H1 (cell line): ENCODE results near the gene BABAM2. TPM values are rescaled to one million over a fixed set of nuclear protein-coding genes. Genes with fewer than 3 reads are reported as not detected.

Experiments used
- ATF2 ChIP-seq: IDR thresholded peaks from 2 replicates; pipeline ENCODE4 v1.6.1; 2012; ENCODE audit warnings: low read length, inconsistent platforms
- HDAC6 ChIP-seq: IDR thresholded peaks from one replicate; pipeline ENCODE4 v1.7.1; 2012; ENCODE audit warnings: low read depth, mild to moderate bottlenecking, inconsistent platforms, low read length, moderate library complexity
- NRF1 ChIP-seq: IDR thresholded peaks from 2 replicates; pipeline ENCODE4 v1.6.1; 2011; ENCODE audit warnings: mild to moderate bottlenecking, low read depth, low read length, improper control_type of control experiment
- POLR2AphosphoS5 ChIP-seq: IDR thresholded peaks from 2 replicates; pipeline ENCODE4 v1.6.1; 2011; ENCODE audit warnings: low read depth, low read length
- RAD21 ChIP-seq, 2 experiments: IDR thresholded peaks in 1 of 2; conservative IDR thresholded peaks in 1 of 2; 2 replicates each; pipeline ENCODE4 v1.6.1; 2011; ENCODE audit warnings: low read depth in 2 of 2, low read length in 2 of 2, improper control_type of control experiment in 1 of 2, inconsistent platforms in 1 of 2, mild to moderate bottlenecking in 1 of 2, moderate library complexity in 1 of 2
- RNF2 ChIP-seq: fragments of 200-900, 300-1000 bp; sonication (generic); IDR thresholded peaks from 2 replicates; pipeline ENCODE4 v1.7.1; 2016; ENCODE audit warnings: borderline replicate concordance, low read depth, mild to moderate bottlenecking, antibody characterized with exemption, low read length; ENCODE audit not compliant: poor library complexity, severe bottlenecking; ENCODE audit errors: missing control alignments
- RXRA ChIP-seq: IDR thresholded peaks from 2 replicates; pipeline ENCODE4 v1.6.1; 2011; ENCODE audit warnings: low read depth, mild to moderate bottlenecking, low read length, moderate library complexity; ENCODE audit not compliant: insufficient read depth
- SIN3A ChIP-seq, 2 experiments: IDR thresholded peaks in 1 of 2; conservative IDR thresholded peaks in 1 of 2; 2 replicates each; pipeline ENCODE4 v1.6.1; 2011 to 2012; ENCODE audit warnings: low read length in 2 of 2, improper control_type of control experiment in 1 of 2, low read depth in 1 of 2, mild to moderate bottlenecking in 1 of 2
- polyA plus RNA-seq, 7 experiments: library from polyadenylated mRNA; depleted of rRNA in 3 of 7; stranded (reverse) in 5 of 7; unstranded in 2 of 7; fragments of >200 nt in 5 of 7; fragments of 200-250 nt in 2 of 7; gene quantifications; 1 replicate in 5 of 7; 2 replicates in 1 of 7; 4 replicates in 1 of 7; pipeline versions ENCODE4 v1.2.1 to v1.2.3, GENCODE V29; 2011 to 2013; ENCODE audit warnings: missing spikeins in 2 of 7, mixed read lengths in 2 of 7
- total RNA-seq: library from RNA; stranded (reverse); fragmentation: NEBNext Ultra II Directional; extraction: Animal tissue kit (Norgen Biotek cat#: 25700); gene quantifications from 2 replicates; pipeline ENCODE4 v1.2.1, GENCODE V29; 2021

BABAM2 gene
- total and polyA plus RNA-seq, 2 of the 8 experiments (the other 6 are each of a cell fraction or from before 2014, with no cell fraction given) = 15.8 to 20.9 TPM

DNA sequence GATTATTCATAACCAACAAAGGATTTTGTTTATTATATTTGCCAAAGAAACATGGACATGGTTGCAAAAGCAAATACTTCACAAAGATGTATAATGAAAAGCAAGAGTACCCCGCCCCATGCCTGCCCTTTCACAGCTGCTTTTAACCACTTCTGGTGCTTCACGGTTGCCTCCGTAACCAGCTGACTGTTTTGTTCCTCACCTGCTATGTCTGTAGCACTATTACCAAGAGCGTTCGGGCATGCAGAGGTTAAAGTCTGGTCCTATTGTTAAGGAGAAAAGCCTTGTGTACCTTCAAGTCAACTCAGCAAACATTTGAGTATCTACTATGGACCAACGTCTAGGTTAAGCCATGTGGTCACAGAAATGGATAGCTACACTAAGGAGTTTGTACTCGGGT, 386.9 kb downstream of the BABAM2 start (continued):
- TF ChIP-seq ATF2 (no peak), RNF2 (no peak), HDAC6 (no peak), RAD21 (IDR thresholded peaks at IDR 0.05 in 1 of 2, conservative IDR thresholded peaks at IDR 0.05 in 1 of 2; ENCODE audit: low read depth in 2 of 2, low read length in 2 of 2) (no peak), RXRA (no peak), NRF1 (no peak), POLR2AphosphoS5 (no peak), SIN3A (conservative IDR thresholded peaks at IDR 0.05 in 1 of 2, IDR thresholded peaks at IDR 0.05 in 1 of 2; ENCODE audit: low read depth in 1 of 2, low read length in 2 of 2) (no peak)
